B cell (primary cell): Measurements from ENCODE around the gene VPS33B. TPM values are rescaled to one million over a fixed set of nuclear protein-coding genes. Genes with fewer than 3 reads are reported as not detected.

Experiments used
- ATAC-seq: fragments of 200-7000 bp; cut with Tn5 transposase; one replicate; pipeline ENCODE4 v1.10.0; 2021; ENCODE audit warnings: low read depth, mild to moderate bottlenecking, moderate number of reproducible peaks, moderate library complexity
- CTCF ChIA-PET: fragments of 350-600 bp; sonication (Branson Sonifier 250); formaldehyde crosslinking; loops from one replicate; lab custom pipeline; 2021; ENCODE audit warnings: antibody characterized with exemption, inconsistent platforms; lab: Charles Lee
- POLR2A ChIA-PET: fragments of 350-600 bp; sonication (Branson Sonifier 250); formaldehyde crosslinking; loops from one replicate; lab custom pipeline; 2021; ENCODE audit warnings: antibody characterized with exemption; lab: Charles Lee
- DNase-seq: peaks from one replicate; pipeline ENCODE4 v3.0.0; 2013
- H2AFZ ChIP-seq: 2 replicates; pipeline ENCODE4 v1.6.1; 2012; ENCODE audit warnings: mild to moderate bottlenecking, low read depth, low read length; ENCODE audit not compliant: insufficient read depth, poor library complexity, severe bottlenecking
- H3K27ac ChIP-seq, 2 donors: 1 replicate in 1 of 2; 2 replicates in 1 of 2; pipeline ENCODE4 v1.5.1; 2012 to 2013; ENCODE audit warnings: low read length in 2 of 2, mild to moderate bottlenecking in 2 of 2, moderate library complexity in 1 of 2
- H3K27me3 ChIP-seq, 4 experiments: fragments of 200-600 bp in 1 of 4; sonication (generic) in 1 of 4; replicated peaks in 1 of 4; 1 replicate in 2 of 4; 2 replicates in 2 of 4; pipeline versions ENCODE4 v1.6.1 to v1.7.0; 2013 to 2016; ENCODE audit warnings: low read length in 3 of 4, mild to moderate bottlenecking in 2 of 4, mixed read lengths in 1 of 4, moderate library complexity in 1 of 4; ENCODE audit not compliant: insufficient read depth in 4 of 4, control insufficient read depth in 3 of 4; ENCODE audit errors: control extremely low read depth in 1 of 4
- H3K36me3 ChIP-seq, 2 experiments: replicated peaks in 1 of 2; 1 replicate in 1 of 2; 2 replicates in 1 of 2; pipeline versions ENCODE4 v1.6.1 to v1.7.1; 2013; ENCODE audit warnings: low read length in 1 of 2; ENCODE audit not compliant: insufficient read depth in 2 of 2, control insufficient read depth in 1 of 2; ENCODE audit errors: control extremely low read depth in 1 of 2, extremely low read depth in 1 of 2
- H3K4me1 ChIP-seq, 2 donors: fragments of 200-600 bp in 1 of 2; sonication (generic) in 1 of 2; 1 replicate in 1 of 2; 2 replicates in 1 of 2; pipeline versions ENCODE4 v1.5.1 to v1.6.1; 2013 to 2017; ENCODE audit warnings: low read length in 2 of 2; ENCODE audit not compliant: control insufficient read depth in 2 of 2, insufficient read depth in 2 of 2
- H3K4me2 ChIP-seq: replicated peaks from 2 replicates; pipeline ENCODE3; 2012; ENCODE audit warnings: mild to moderate bottlenecking, low read depth, low read length; ENCODE audit not compliant: poor library complexity, severe bottlenecking
- H3K4me3 ChIP-seq, 5 experiments: fragments of 200-600 bp in 1 of 5; sonication (generic) in 1 of 5; 1 replicate in 3 of 5; 2 replicates in 2 of 5; pipeline versions ENCODE4 v1.5.1 to v1.7.0; 2011 to 2016; ENCODE audit warnings: low read length in 4 of 5, mild to moderate bottlenecking in 4 of 5, low read depth in 2 of 5, control low read depth in 1 of 5, moderate library complexity in 1 of 5; ENCODE audit not compliant: insufficient read depth in 1 of 5; ENCODE audit errors: control extremely low read depth in 1 of 5, extremely low read depth in 1 of 5
- H3K79me2 ChIP-seq: fragments of 200-600 bp; sonication (generic); one replicate; pipeline ENCODE4 v1.6.0; 2016; ENCODE audit warnings: low read length; ENCODE audit not compliant: control insufficient read depth, insufficient read depth
- H3K9ac ChIP-seq: fragments of 200-600 bp; sonication (generic); 2 replicates; pipeline ENCODE4 v1.6.1; 2017; ENCODE audit warnings: mild to moderate bottlenecking, low read length, moderate library complexity
- H3K9me3 ChIP-seq, 3 donors: one replicate each; pipeline versions ENCODE4 v1.6.1 to v1.7.1; 2013; ENCODE audit warnings: low read length in 2 of 3; ENCODE audit not compliant: control insufficient read depth in 2 of 3, insufficient read depth in 1 of 3; ENCODE audit errors: control extremely low read depth in 1 of 3
- H4K20me1 ChIP-seq: 2 replicates; pipeline ENCODE4 v1.6.0; 2012; ENCODE audit warnings: mild to moderate bottlenecking, low read length; ENCODE audit not compliant: insufficient read depth, control insufficient read depth, poor library complexity, severe bottlenecking
- H3K27ac Mint-ChIP-seq: one replicate; pipeline ENCODE4 v1.8.0; 2021; ENCODE audit warnings: mixed read lengths
- H3K27me3 Mint-ChIP-seq: one replicate; pipeline ENCODE4 v1.8.0; 2021; ENCODE audit warnings: mixed read lengths
- H3K4me1 Mint-ChIP-seq: one replicate; pipeline ENCODE4 v1.8.0; 2021; ENCODE audit warnings: mixed read lengths
- H3K4me3 Mint-ChIP-seq: one replicate; pipeline ENCODE4 v1.8.0; 2021; ENCODE audit warnings: mixed read lengths
- H3K9me3 Mint-ChIP-seq: one replicate; pipeline ENCODE4 v1.8.0; 2022; ENCODE audit warnings: mixed read lengths; ENCODE audit not compliant: insufficient read depth
- CTCF ChIP-seq: fragments of 200-600 bp; IDR thresholded peaks from one replicate; pipeline ENCODE4 v1.8.0; 2022; ENCODE audit warnings: antibody characterized with exemption, mild to moderate bottlenecking
- EZH2 ChIP-seq: IDR thresholded peaks from 2 replicates; pipeline ENCODE4 v1.6.1; 2012; ENCODE audit warnings: borderline replicate concordance, low read depth, mild to moderate bottlenecking, moderate library complexity, low read length; ENCODE audit not compliant: insufficient read depth, poor library complexity, severe bottlenecking
- WGBS: methylation state at CpG from one replicate; pipeline ENCODE4 v1.1.5; 2013; ENCODE audit warnings: missing lambda C conversion rate; ENCODE audit not compliant: insufficient coverage; 5-methylcytosine and 5-hydroxymethylcytosine counted together
- intact Hi-C: fragments of 100-400 bp; cut with micrococcal nuclease; formaldehyde crosslinking; loops from one replicate; pipeline ENCODE4 v1.10.0; 2022
- polyA plus RNA-seq: library from polyadenylated mRNA; depleted of rRNA; stranded (reverse); fragments of >200 nt; gene quantifications from 2 replicates; pipeline ENCODE4 v1.2.3, GENCODE V29; 2012
- total RNA-seq, 2 donors: library from RNA; stranded (reverse); fragments of 120-200 nt in 1 of 2; gene quantifications; 1 replicate in 1 of 2; 2 replicates in 1 of 2; pipeline versions ENCODE4 v1.2.3 to v1.2.4, GENCODE V29; 2013 to 2022

VPS33B gene
- total and polyA plus RNA-seq, 2 donors (not counting 1 experiment from before 2014, with no cell fraction given): 17.4 to 30.0 TPM

GRCh38 chr15:91045065-91045464, 22.7 kb upstream of the VPS33B start:
- no peak overlapping the region for H3K4me2 ChIP-seq
- intact Hi-C loops: no loop called here
- no peak overlapping the region for H3K9ac ChIP-seq
- H3K4me3 ChIP-seq: no peak overlapping the region
- H3K4me1 ChIP-seq: peaks cover 10 to 13% of the 10 kb centered on the region in 2 donors
- DNase-seq (no peak), ATAC-seq (no peak)
- H3K4me1 Mint-ChIP-seq: peaks cover 13% of the 10 kb centered on the region
- H3K27me3 Mint-ChIP-seq: peaks cover 8% of the 10 kb centered on the region
- H4K20me1 ChIP-seq: no peaks in the 10 kb centered on the region
- CTCF ChIA-PET: no interaction called here
- TF ChIP-seq EZH2 (no peak), CTCF (no peak)
- peaks cover 0 to 2% (median 0%) of the 10 kb centered on the region in 4 experiments for H3K27me3 ChIP-seq
- no peaks in the 10 kb centered on the region for H3K79me2 ChIP-seq
- no peak overlapping the region for H3K4me3 Mint-ChIP-seq
- H2AFZ ChIP-seq: no peak overlapping the region
- H3K36me3 ChIP-seq: no peaks in the 10 kb centered on the region
- no peaks in the 10 kb centered on the region for H3K9me3 ChIP-seq
- no peaks in the 10 kb centered on the region for H3K9me3 Mint-ChIP-seq
- H3K27ac ChIP-seq: no peak overlapping the region
- 42% methylated on average over 2 of the region's 3 CpGs for WGBS
- H3K27ac Mint-ChIP-seq: no peak overlapping the region
- POLR2A ChIA-PET: no interaction called here

GRCh38 chr15:91043202-91043874, 20.9 kb upstream of the VPS33B start:
- H3K9ac ChIP-seq: no peak overlapping the region
- H3K4me3 Mint-ChIP-seq: no peak overlapping the region
- ATAC-seq (no peak), DNase-seq (no peak)
- ChIA-PET POLR2A (no interaction called here), CTCF (no interaction called here)
- no peaks in the 10 kb centered on the region for H4K20me1 ChIP-seq
- peaks cover 11% of the 10 kb centered on the region for H3K4me1 Mint-ChIP-seq
- H3K27me3 Mint-ChIP-seq: peaks cover 5% of the 10 kb centered on the region
- H3K4me2 ChIP-seq: no peak overlapping the region
- H3K27ac ChIP-seq: no peak overlapping the region
- H3K27ac Mint-ChIP-seq: no peak overlapping the region
- no peaks in the 10 kb centered on the region for H3K79me2 ChIP-seq
- H3K9me3 Mint-ChIP-seq: no peaks in the 10 kb centered on the region
- intact Hi-C loops: no loop called here
- H3K27me3 ChIP-seq: peaks cover 0 to 6% (median 0%) of the 10 kb centered on the region in 4 experiments
- no peak overlapping the region for H2AFZ ChIP-seq
- H3K4me1 ChIP-seq: peaks cover 6 to 9% of the 10 kb centered on the region in 2 donors
- no peak for TF ChIP-seq EZH2
- no peak for TF ChIP-seq CTCF
- H3K9me3 ChIP-seq: no peaks in the 10 kb centered on the region
- WGBS: 83% methylated on average over 8 of the region's 11 CpGs
- H3K36me3 ChIP-seq: no peaks in the 10 kb centered on the region
- no peak overlapping the region for H3K4me3 ChIP-seq
